NOMO-1 (cell line): ENCODE measurements around the gene PRPF6.

Source experiments
- DNase-seq, 2 experiments: peaks; one replicate each; lab custom pipeline; 2025; ENCODE audit not compliant: unreplicated experiment in 2 of 2; lab: John Stamatoyannopoulos, UW

PRPF6 gene, protein sequence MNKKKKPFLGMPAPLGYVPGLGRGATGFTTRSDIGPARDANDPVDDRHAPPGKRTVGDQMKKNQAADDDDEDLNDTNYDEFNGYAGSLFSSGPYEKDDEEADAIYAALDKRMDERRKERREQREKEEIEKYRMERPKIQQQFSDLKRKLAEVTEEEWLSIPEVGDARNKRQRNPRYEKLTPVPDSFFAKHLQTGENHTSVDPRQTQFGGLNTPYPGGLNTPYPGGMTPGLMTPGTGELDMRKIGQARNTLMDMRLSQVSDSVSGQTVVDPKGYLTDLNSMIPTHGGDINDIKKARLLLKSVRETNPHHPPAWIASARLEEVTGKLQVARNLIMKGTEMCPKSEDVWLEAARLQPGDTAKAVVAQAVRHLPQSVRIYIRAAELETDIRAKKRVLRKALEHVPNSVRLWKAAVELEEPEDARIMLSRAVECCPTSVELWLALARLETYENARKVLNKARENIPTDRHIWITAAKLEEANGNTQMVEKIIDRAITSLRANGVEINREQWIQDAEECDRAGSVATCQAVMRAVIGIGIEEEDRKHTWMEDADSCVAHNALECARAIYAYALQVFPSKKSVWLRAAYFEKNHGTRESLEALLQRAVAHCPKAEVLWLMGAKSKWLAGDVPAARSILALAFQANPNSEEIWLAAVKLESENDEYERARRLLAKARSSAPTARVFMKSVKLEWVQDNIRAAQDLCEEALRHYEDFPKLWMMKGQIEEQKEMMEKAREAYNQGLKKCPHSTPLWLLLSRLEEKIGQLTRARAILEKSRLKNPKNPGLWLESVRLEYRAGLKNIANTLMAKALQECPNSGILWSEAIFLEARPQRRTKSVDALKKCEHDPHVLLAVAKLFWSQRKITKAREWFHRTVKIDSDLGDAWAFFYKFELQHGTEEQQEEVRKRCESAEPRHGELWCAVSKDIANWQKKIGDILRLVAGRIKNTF

DNA sequence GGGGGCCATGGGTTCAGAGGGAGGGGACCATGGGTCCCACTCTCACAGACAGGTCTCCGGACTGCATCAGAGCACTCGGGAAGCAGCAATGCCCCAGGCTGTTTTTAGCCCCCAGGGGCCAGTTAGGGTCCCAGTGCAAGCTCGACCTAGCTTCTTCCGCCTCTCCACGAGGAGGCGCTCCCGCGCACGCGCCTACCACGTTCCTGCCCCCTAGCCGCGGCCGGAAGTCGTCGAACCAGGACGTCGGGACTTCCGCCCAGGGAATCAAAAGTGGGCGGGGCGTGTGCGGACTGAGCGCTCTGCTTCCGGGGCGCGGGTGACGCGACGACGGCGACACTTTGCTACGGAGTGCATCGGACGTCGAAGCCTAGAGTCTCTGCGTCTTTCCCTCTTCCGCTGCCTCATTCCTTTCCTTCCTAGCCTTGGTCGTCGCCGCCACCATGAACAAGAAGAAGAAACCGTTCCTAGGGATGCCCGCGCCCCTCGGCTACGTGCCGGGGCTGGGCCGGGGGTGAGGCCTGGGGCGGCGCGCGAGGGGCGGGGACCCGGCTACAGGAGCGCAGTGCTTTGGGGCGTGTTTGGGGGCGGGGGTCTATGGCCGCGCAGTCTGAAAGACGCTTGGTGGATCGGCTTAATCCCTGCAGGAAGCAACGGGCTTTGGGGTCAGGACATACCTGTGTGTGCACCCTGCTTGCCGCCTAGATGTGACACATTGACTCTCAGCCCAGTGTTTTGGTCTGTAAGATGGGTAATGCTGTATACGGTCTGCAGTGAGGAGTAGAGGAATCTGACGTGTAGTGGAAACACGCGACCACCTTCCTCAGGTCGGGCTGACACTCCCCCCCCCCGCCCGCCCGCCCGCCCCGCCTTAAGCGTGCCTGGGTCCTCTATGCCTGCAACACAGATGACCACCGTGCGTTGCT, at the start of gene PRPF6:
Gene PRPF6 (plus strand): TSS at position 327 of the 923 bp plus-strand sequence. CDS start 114 bp downstream, at position 441.
- peak; percentile 97 to 98 for DNase-seq

GRCh38 chr20:63931735-63932134, 49.2 kb upstream of the PRPF6 start:
- DNase-seq, result no peak

DNA sequence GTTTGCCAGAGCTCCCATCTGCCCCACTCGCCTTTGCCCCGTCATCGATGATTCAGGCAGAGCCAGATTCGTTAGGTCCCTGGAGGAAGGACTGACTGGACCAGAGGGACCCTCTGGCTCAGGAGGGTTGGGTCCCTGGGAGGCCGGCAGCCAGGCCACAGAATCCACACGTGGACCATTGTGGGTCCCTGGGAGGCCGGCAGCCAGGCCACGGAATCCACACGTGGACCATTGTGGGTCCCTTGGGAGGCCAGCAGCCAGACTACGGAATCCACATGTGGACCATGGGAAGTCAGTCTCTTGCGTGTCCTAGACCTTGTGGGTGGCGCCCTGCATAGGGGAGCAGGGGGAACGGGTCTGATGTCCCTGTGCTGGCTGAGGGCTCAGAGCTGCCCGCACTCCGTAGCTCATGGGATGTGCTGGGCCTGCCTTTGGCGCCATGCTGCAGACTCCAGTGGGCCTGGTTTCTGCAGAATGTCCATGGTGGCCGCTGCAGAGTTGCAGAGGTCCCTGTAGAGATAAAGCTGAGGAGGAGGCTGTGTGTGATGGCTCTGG, 48.2 kb upstream of the PRPF6 start:
- no peak for DNase-seq

DNA sequence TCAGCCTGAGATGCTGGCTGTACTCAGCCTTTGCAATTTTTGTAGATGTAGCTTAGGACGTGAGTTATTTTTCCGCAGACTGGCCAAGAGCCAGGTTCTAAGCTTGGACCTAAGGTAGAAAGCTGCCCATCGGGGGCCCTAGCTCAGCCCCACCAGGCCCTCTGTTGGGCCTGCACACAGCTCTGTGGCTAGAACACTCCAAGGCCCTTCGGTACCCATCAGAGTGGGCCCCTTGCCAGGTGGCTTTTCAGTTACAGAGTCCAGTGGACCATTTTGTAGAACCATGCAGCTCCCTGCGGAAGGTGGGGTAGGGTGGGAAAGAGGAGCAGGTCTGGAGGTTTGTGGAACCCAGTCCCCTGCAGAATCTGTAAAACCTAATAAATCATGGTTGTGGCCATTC, 47.3 kb upstream of the PRPF6 start:
- DNase-seq, result no peak

DNA sequence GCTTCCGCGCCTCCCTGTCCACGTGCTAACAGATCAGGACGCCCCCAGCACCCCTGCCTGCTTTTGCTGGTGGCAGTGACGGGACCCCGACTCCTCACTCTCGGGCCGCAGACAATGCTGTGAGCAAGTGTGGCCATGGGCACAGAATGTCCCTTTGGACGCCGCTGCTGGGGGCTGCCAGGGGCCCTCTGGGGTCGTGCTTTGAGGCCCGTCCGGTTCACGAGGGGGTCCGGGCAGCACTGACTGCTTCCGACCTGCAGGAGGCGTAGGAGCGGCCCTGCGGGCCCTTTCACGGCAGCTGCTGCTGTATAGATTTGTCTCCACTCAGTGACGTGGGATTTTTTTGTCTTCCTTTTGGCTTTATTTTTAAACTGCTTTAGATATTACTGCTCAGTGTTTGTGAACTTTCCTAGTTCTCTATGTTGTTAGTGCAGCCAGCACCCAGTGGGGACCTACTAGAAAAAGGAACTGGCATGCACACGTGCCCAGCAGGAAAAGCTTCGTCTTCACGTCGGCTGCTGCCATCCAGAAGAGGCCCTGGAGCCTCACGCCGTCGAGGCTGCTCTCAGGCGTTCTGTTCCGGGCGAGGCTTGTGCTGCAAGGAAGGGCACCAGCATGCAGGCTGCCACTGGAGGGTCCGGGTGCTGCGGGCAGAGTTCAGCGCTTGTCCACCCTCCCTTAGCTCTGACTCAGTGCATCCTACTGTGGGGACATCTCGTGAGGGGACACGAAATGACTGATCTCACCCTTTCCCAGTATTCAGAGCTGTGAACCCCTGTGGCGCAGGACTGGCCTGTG, 46.5 kb upstream of the PRPF6 start:
- no peak for DNase-seq

- no peak for DNase-seq
Observed at GRCh38 chr20:63935447-63935846, 45.5 kb upstream of the PRPF6 start.

DNA sequence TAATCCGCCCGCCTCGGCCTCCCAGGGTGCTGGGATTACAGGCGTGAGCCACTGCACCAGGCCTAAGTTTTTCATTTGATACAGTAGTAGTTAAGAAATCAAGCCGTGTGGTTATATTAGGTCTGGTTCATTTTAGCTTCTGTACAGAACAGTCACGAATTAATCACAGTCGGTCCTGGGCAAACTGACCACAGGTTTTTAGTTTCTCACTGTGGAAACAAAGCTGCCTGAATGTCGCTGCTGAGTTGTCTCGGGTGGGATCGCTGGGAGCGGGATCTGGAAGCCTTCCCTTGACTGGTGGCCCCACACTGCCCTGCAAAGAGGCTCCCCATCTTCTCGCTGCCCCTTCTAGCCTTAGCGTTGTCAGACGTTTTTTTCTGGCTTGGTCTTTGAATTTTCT, 43.3 kb upstream of the PRPF6 start:
- DNase-seq, result no peak

- no peak for DNase-seq
Observed at GRCh38 chr20:63939061-63939935, 41.6 kb upstream of the PRPF6 start.

DNA sequence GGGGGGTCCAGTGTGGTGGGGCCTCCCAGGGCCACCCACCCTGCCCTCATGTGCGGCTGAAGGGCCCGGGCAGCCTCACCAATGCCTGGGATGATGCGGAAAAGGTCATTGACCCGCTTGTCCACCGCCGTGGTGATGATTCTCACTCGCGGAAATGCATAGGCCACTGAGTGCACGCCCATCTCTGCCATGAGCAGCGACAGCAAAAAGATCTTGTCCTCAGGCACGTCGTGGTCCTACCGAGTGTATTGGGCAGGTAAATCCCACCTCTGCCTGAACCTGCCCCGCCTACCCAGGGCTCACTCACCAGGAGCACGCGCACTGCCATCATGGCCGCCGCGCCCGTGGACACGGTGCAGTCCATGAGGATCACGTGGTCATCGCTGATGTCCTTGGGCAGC, 40.9 kb upstream of the PRPF6 start:
- no peak for DNase-seq

DNA sequence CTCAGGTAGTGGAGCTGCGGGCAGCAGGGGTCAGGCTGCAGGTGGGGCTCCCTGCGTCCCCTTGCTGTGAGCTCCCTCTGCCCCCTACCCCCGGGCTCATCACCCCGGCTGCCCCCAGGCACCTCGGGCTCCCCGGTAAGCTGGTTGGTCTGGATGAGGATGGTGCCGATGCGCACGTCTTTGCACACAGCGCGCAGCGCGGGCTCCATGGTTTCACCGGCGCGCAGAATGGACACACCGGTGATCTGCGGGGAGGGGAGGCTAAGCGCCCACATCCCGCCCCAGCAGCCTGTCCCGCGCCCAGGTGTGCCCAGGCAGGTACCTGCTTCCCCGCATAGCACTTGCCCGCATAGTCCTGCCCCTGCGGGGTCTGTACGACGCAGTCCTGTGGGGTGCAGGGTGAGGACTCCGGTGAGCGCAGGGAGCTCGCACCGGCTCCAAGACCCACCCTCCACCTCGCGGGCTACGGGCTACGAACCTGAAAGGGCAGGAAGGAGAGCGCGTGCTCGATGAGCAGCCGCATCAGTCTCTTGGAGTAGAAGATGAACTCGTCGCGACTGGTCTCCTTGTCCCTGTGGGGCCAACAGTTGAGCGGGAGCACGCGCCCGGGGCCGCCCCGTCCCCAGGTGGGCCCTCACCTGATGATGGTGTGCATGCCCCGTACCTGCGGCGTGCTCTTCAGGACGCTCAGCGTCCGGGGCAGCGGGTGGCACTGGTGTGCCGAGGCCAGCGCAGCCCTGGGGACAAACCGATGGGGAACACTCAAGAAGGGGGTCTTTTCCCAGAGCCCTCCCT, 40.3 kb upstream of the PRPF6 start:
- DNase-seq, result no peak

- peak; percentile 41 to 86 for DNase-seq
Observed at GRCh38 chr20:63941282-63942081, 39.5 kb upstream of the PRPF6 start.

GRCh38 chr20:63942250-63942951, 38.5 kb upstream of the PRPF6 start:
- DNase-seq, result peak; percentile 12 to 39

DNA sequence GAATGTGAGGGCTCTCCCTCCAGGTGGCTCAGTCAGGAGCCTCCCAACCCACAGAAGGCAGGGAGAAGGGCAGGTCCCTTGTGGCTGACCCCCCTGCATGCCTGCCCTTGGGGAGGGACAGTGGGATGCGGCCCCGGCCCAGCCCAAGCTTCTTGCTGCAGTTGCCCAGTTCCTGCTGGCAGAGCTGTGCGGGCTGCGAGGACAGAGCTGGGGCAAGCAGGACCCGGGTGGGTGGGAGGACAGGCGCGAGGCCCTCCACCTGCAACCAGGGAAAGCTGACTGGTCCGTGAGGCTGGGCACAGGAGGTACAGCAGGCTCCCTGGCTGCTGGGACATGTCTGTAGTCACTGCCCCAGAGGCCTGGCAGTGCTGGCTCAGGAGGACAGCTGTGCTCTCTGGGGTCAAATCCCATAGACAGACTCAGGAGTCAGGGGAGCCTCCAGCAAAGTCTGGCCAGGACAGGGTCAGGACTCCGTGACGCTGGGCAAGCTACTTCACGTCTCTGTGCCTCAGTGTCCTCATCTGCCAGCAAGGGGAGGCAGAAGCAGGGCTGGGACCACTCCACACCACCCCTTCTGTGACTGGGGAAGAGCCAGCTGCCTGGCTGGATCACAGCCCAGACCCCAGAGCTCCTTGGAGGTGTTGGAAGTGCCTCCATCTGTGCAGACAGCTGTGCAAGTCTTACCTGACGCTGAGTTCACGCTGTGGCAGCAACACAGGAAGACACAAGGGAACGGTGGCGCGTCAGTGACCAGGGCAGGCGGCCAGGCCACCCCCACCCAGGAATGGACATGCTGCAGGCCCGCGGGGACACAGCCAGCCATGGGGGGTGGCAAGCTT, 37.7 kb upstream of the PRPF6 start:
- no peak for DNase-seq

DNA sequence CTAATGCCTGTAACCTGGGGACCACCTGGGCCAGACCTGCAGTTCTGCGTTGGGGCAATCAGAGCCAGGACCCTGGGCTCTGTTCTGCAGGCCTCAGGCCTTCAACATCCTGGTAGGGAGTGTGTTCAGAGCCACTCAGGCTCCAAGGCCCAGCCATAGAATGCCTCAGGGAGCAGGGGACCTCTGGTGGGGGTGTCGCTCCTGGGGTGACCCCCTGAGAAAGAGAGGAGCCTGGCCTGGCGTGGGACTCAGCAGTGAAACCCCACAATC, 37.2 kb upstream of the PRPF6 start:
- no peak for DNase-seq

- DNase-seq, result no peak
Observed at GRCh38 chr20:63944078-63944941, 36.6 kb upstream of the PRPF6 start.
